Smooth muscle cell (in vitro differentiated cells): ENCODE measurements around the gene CD6. TPM values are rescaled to one million over a fixed set of nuclear protein-coding genes. Genes with fewer than 3 reads are reported as not detected.

ENCODE experiments used
- DNase-seq: peaks from one replicate; lab custom pipeline; 2025; ENCODE audit not compliant: unreplicated experiment; lab: John Stamatoyannopoulos, UW
- H2AFZ ChIP-seq: fragments of 200-600 bp; sonication (generic); 2 replicates; pipeline ENCODE4 v1.6.0; 2016; ENCODE audit warnings: antibody characterized with exemption, low read depth, mild to moderate bottlenecking
- H3F3A ChIP-seq: fragments of 200-600 bp; sonication (generic); 2 replicates; pipeline ENCODE4 v1.6.0; 2017; ENCODE audit warnings: antibody characterized with exemption, low read depth
- H3K27ac ChIP-seq: fragments of 200-600 bp; sonication (generic); 2 replicates; pipeline ENCODE4 v1.5.1; 2016; ENCODE audit warnings: low read depth, mild to moderate bottlenecking
- H3K27me3 ChIP-seq: fragments of 200-600 bp; sonication (generic); 2 replicates; pipeline ENCODE4 v1.6.1; 2016; ENCODE audit warnings: low read depth, mild to moderate bottlenecking
- H3K36me3 ChIP-seq: fragments of 200-600 bp; sonication (generic); 2 replicates; pipeline ENCODE4 v1.5.1; 2016; ENCODE audit warnings: low read depth
- H3K4me1 ChIP-seq: fragments of 200-600 bp; sonication (generic); 2 replicates; pipeline ENCODE4 v1.5.1; 2016; ENCODE audit warnings: low read depth
- H3K4me2 ChIP-seq: fragments of 200-600 bp; sonication (generic); 2 replicates; pipeline ENCODE4 v1.6.0; 2016; ENCODE audit warnings: mild to moderate bottlenecking
- H3K4me3 ChIP-seq: fragments of 200-600 bp; sonication (generic); 2 replicates; pipeline ENCODE4 v1.5.1; 2016; ENCODE audit warnings: mild to moderate bottlenecking
- H3K79me2 ChIP-seq: fragments of 200-600 bp; sonication (generic); 2 replicates; pipeline ENCODE4 v1.6.0; 2016; ENCODE audit warnings: low read depth, mild to moderate bottlenecking
- H3K9ac ChIP-seq: fragments of 200-600 bp; sonication (generic); 2 replicates; pipeline ENCODE4 v1.6.0; 2016; ENCODE audit warnings: low read depth
- H3K9me3 ChIP-seq: fragments of 200-600 bp; sonication (generic); replicated peaks from 2 replicates; pipeline ENCODE4 v1.5.1; 2016; ENCODE audit warnings: low read depth
- H4K20me1 ChIP-seq: fragments of 200-600 bp; sonication (generic); 2 replicates; pipeline ENCODE4 v1.6.0; 2016; ENCODE audit warnings: low read depth
- WGBS: methylation state at CpG from one replicate; pipeline ENCODE4 v1.1.7; 2016; ENCODE audit warnings: low lambda C conversion rate; 5-methylcytosine and 5-hydroxymethylcytosine counted together
- polyA plus RNA-seq: library from polyadenylated mRNA; unstranded; fragments of >200 nt; fragmentation: Nextera tagmentation; extraction: Ambion mirVana; gene quantifications from 2 replicates; pipeline ENCODE4 v1.2.1, GENCODE V29; 2016
- total RNA-seq: library from RNA; depleted of rRNA; stranded (reverse); fragments of >200 nt; gene quantifications from 2 replicates; pipeline ENCODE4 v1.2.3, GENCODE V29; 2014
- TF ChIP-seq, protein P1 (sequence below): fragments of 200-600 bp; sonication (generic); IDR thresholded peaks from 2 replicates; pipeline ENCODE4 v1.5.1; 2017; ENCODE audit warnings: borderline replicate concordance, mild to moderate bottlenecking, antibody characterized with exemption; ENCODE audit not compliant: insufficient read depth, poor library complexity, severe bottlenecking

CD6 gene
- total and polyA plus RNA-seq, 2 experiments from 2014 or later: 0.27 TPM; not detected in 1

GRCh38 chr11:61027141-61027840 lies 55.8 kb downstream of the CD6 start:
- no peaks in the 10 kb centered on the region for H4K20me1 ChIP-seq
- no peak overlapping the region for H3K4me3 ChIP-seq
- H2AFZ ChIP-seq: no peak overlapping the region
- H3K36me3 ChIP-seq: no peaks in the 10 kb centered on the region
- H3F3A ChIP-seq: no peaks in the 10 kb centered on the region
- no peak overlapping the region for H3K4me2 ChIP-seq
- H3K27ac ChIP-seq: no peak overlapping the region
- H3K9ac ChIP-seq: no peak overlapping the region
- no peak for DNase-seq
- no peaks in the 10 kb centered on the region for H3K4me1 ChIP-seq
- WGBS: 88% methylated on average over 17 of the region's 17 CpGs
- H3K27me3 ChIP-seq: peaks cover 19% of the 10 kb centered on the region
- no peaks in the 10 kb centered on the region for H3K79me2 ChIP-seq
- TF ChIP-seq, protein P1, sequence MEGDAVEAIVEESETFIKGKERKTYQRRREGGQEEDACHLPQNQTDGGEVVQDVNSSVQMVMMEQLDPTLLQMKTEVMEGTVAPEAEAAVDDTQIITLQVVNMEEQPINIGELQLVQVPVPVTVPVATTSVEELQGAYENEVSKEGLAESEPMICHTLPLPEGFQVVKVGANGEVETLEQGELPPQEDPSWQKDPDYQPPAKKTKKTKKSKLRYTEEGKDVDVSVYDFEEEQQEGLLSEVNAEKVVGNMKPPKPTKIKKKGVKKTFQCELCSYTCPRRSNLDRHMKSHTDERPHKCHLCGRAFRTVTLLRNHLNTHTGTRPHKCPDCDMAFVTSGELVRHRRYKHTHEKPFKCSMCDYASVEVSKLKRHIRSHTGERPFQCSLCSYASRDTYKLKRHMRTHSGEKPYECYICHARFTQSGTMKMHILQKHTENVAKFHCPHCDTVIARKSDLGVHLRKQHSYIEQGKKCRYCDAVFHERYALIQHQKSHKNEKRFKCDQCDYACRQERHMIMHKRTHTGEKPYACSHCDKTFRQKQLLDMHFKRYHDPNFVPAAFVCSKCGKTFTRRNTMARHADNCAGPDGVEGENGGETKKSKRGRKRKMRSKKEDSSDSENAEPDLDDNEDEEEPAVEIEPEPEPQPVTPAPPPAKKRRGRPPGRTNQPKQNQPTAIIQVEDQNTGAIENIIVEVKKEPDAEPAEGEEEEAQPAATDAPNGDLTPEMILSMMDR: no peak
- no peaks in the 10 kb centered on the region for H3K9me3 ChIP-seq

GRCh38 chr11:61028135-61028729 lies 56.8 kb downstream of the CD6 start:
- TF ChIP-seq, protein P1: no peak

GRCh38 chr11:61032824-61033223 lies 61.3 kb downstream of the CD6 start:
- Histone ChIP-seq H4K20me1 (no peaks in the 10 kb centered on the region), H3K9me3 (no peaks in the 10 kb centered on the region), H3K4me3 (no peak overlapping the region), H3F3A (no peaks in the 10 kb centered on the region), H2AFZ (no peak overlapping the region), H3K27me3 (no peaks in the 10 kb centered on the region), H3K79me2 (no peaks in the 10 kb centered on the region), H3K4me2 (no peak overlapping the region), H3K27ac (no peak overlapping the region), H3K9ac (no peak overlapping the region), H3K36me3 (no peaks in the 10 kb centered on the region), H3K4me1 (peaks cover 4% of the 10 kb centered on the region)
- TF ChIP-seq, protein P1: no peak
- WGBS: 89% methylated on average over 2 of the region's 2 CpGs
- no peak for DNase-seq

More at GRCh38 chr11:61028135-61028729, 56.8 kb downstream of the CD6 start:
- Histone ChIP-seq H3K79me2 (no peaks in the 10 kb centered on the region), H3K4me1 (no peaks in the 10 kb centered on the region), H3K36me3 (no peaks in the 10 kb centered on the region), H3K27me3 (peaks cover 9% of the 10 kb centered on the region), H2AFZ (no peak overlapping the region), H3K9ac (no peak overlapping the region), H3K9me3 (no peaks in the 10 kb centered on the region), H3K4me2 (no peak overlapping the region), H3K27ac (no peak overlapping the region), H3F3A (no peaks in the 10 kb centered on the region), H4K20me1 (no peaks in the 10 kb centered on the region), H3K4me3 (no peak overlapping the region)
- DNase-seq: no peak
- 84% methylated on average over 7 of the region's 7 CpGs for WGBS

DNA sequence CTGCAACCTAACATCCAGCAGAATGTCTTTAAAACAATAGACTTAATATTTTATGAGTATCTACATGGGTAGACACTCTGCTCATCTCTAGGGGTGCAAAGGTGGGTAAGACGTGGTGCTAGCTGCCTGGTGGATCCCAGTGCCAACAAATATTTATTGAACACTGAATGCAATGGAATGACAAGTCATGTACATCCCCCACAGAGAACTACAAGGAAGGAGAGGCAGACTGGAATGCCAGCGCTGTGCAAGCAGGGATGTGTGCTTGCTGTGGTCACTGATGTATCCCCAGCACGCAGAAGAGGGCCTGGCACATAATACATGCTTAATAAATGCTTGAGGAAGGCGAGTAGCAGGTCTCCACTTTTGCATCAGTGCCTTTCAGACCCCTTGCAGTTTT lies 61.9 kb downstream of the CD6 start:
- WGBS: 85% methylated on average over 4 of the region's 4 CpGs
- Histone ChIP-seq H3K9ac (no peak overlapping the region), H4K20me1 (no peaks in the 10 kb centered on the region), H3K36me3 (no peaks in the 10 kb centered on the region), H3F3A (no peaks in the 10 kb centered on the region), H3K4me2 (no peak overlapping the region), H3K9me3 (no peaks in the 10 kb centered on the region), H3K4me3 (no peak overlapping the region), H3K27ac (no peak overlapping the region), H3K79me2 (no peaks in the 10 kb centered on the region), H3K27me3 (no peaks in the 10 kb centered on the region), H3K4me1 (peaks cover 4% of the 10 kb centered on the region), H2AFZ (no peak overlapping the region)
- DNase-seq: no peak
- TF ChIP-seq, protein P1: no peak
